H9 (cell line): ENCODE measurements around the gene RBP2. TPM values are rescaled to one million over a fixed set of nuclear protein-coding genes. Genes with fewer than 3 reads are reported as not detected.

Source experiments
- DNase-seq: peaks from one replicate; pipeline ENCODE4 v3.0.0-alpha.2; 2017
- H2AFZ ChIP-seq: one replicate; pipeline ENCODE4 v1.6.1; 2013; ENCODE audit warnings: mild to moderate bottlenecking, low read length, control low read depth, moderate library complexity
- H2AK5ac ChIP-seq: 2 replicates; pipeline ENCODE4 v1.6.1; 2013; ENCODE audit warnings: low read length, control low read depth, mixed read lengths; ENCODE audit not compliant: insufficient read length
- H2BK120ac ChIP-seq: one replicate; pipeline ENCODE4 v1.6.1; 2013; ENCODE audit warnings: low read depth, mild to moderate bottlenecking, low read length, control low read depth, inconsistent platforms; ENCODE audit not compliant: poor library complexity, severe bottlenecking
- H2BK12ac ChIP-seq: 2 replicates; pipeline ENCODE4 v1.6.1; 2013; ENCODE audit warnings: low read length, control low read depth, mixed read lengths, low read depth; ENCODE audit not compliant: insufficient read length
- H2BK15ac ChIP-seq: 2 replicates; pipeline ENCODE4 v1.6.1; 2013; ENCODE audit warnings: low read depth, low read length, control low read depth
- H2BK20ac ChIP-seq: one replicate; pipeline ENCODE4 v1.6.1; 2013; ENCODE audit warnings: low read depth, mild to moderate bottlenecking, low read length, control low read depth, inconsistent platforms; ENCODE audit not compliant: poor library complexity, severe bottlenecking
- H2BK5ac ChIP-seq: 2 replicates; pipeline ENCODE4 v1.6.1; 2013; ENCODE audit warnings: low read length, control low read depth, mixed read lengths; ENCODE audit not compliant: insufficient read length
- H3K14ac ChIP-seq: 2 replicates; pipeline ENCODE4 v1.6.1; 2013; ENCODE audit warnings: low read length, control low read depth; ENCODE audit not compliant: insufficient read depth
- H3K18ac ChIP-seq: 2 replicates; pipeline ENCODE4 v1.6.1; 2013; ENCODE audit warnings: low read depth, mild to moderate bottlenecking, mixed read lengths, low read length, control low read depth; ENCODE audit not compliant: insufficient read length
- H3K23ac ChIP-seq: 2 replicates; pipeline ENCODE4 v1.6.1; 2013; ENCODE audit warnings: low read length, control low read depth, mixed read lengths, low read depth; ENCODE audit not compliant: insufficient read length
- H3K23me2 ChIP-seq: 2 replicates; pipeline ENCODE4 v1.6.1; 2013; ENCODE audit warnings: low read depth, mild to moderate bottlenecking, mixed read lengths, low read length, control low read depth; ENCODE audit not compliant: insufficient read length, poor library complexity, severe bottlenecking
- H3K27ac ChIP-seq: 2 replicates; pipeline ENCODE4 v1.5.1; 2013; ENCODE audit warnings: low read length, control low read depth, mixed read lengths, low read depth; ENCODE audit not compliant: insufficient read length
- H3K27me3 ChIP-seq: 2 replicates; pipeline ENCODE4 v1.6.1; 2013; ENCODE audit warnings: low read length, control low read depth, inconsistent platforms; ENCODE audit not compliant: insufficient read depth
- H3K4ac ChIP-seq: 2 replicates; pipeline ENCODE4 v1.6.1; 2013; ENCODE audit warnings: low read depth, mild to moderate bottlenecking, control low read depth, inconsistent platforms, low read length, moderate library complexity
- H3K4me1 ChIP-seq: 2 replicates; pipeline ENCODE4 v1.6.1; 2013; ENCODE audit warnings: low read length, control low read depth, inconsistent platforms; ENCODE audit not compliant: insufficient read depth
- H3K4me2 ChIP-seq: 2 replicates; pipeline ENCODE4 v1.6.1; 2013; ENCODE audit warnings: low read length, control low read depth, mixed read lengths; ENCODE audit not compliant: insufficient read length, insufficient read depth
- H3K56ac ChIP-seq: 2 replicates; pipeline ENCODE4 v1.6.1; 2013; ENCODE audit warnings: low read depth, mild to moderate bottlenecking, mixed read lengths, low read length, control low read depth; ENCODE audit not compliant: insufficient read length
- H3K79me1 ChIP-seq: 2 replicates; pipeline ENCODE4 v1.6.1; 2013; ENCODE audit warnings: low read depth, mild to moderate bottlenecking, moderate library complexity, low read length, control low read depth, inconsistent platforms; ENCODE audit not compliant: insufficient read depth, poor library complexity, severe bottlenecking
- H3K79me2 ChIP-seq: 2 replicates; pipeline ENCODE4 v1.6.1; 2013; ENCODE audit warnings: low read length, control low read depth, inconsistent platforms; ENCODE audit not compliant: insufficient read depth
- H3K9ac ChIP-seq: 2 replicates; pipeline ENCODE4 v1.6.1; 2013; ENCODE audit warnings: low read length, control low read depth, mixed read lengths; ENCODE audit not compliant: insufficient read length; ENCODE audit errors: extremely low read depth
- H3K9me3 ChIP-seq: one replicate; pipeline ENCODE4 v1.6.1; 2013; ENCODE audit warnings: low read depth, low read length, inconsistent platforms; ENCODE audit not compliant: control insufficient read depth
- H3T11ph ChIP-seq: one replicate; pipeline ENCODE4 v1.6.1; 2013; ENCODE audit warnings: mild to moderate bottlenecking, low read length, control low read depth, inconsistent platforms
- H4K20me1 ChIP-seq: one replicate; pipeline ENCODE4 v1.6.1; 2013; ENCODE audit not compliant: control insufficient read depth, insufficient read length, insufficient read depth
- H4K5ac ChIP-seq: 2 replicates; pipeline ENCODE4 v1.6.1; 2013; ENCODE audit warnings: low read depth, mild to moderate bottlenecking, mixed read lengths, low read length, control low read depth; ENCODE audit not compliant: insufficient read length
- H4K8ac ChIP-seq: replicated peaks from 2 replicates; pipeline ENCODE4 v1.6.1; 2013; ENCODE audit warnings: low read length, control low read depth, mixed read lengths, low read depth; ENCODE audit not compliant: insufficient read length
- H4K91ac ChIP-seq: 2 replicates; pipeline ENCODE4 v1.6.1; 2013; ENCODE audit warnings: low read depth, mild to moderate bottlenecking, moderate library complexity, mixed read lengths, low read length, control low read depth; ENCODE audit not compliant: insufficient read length
- H3K27ac Mint-ChIP-seq, 3 experiments: 2 replicates in 2 of 3; 3 replicates in 1 of 3; pipeline ENCODE4 v1.8.0; 2020 to 2021; ENCODE audit warnings: mixed read lengths in 3 of 3, mild to moderate bottlenecking in 1 of 3, moderate library complexity in 1 of 3
- H3K27me3 Mint-ChIP-seq: 2 replicates; pipeline ENCODE4 v1.8.0; 2021; ENCODE audit warnings: low read depth, mild to moderate bottlenecking, moderate library complexity, mixed read lengths
- H3K36me3 Mint-ChIP-seq, 3 experiments: 2 replicates in 2 of 3; 3 replicates in 1 of 3; pipeline ENCODE4 v1.8.0; 2020 to 2021; ENCODE audit warnings: low read depth in 3 of 3, mixed read lengths in 3 of 3; ENCODE audit not compliant: insufficient read depth in 1 of 3
- H3K4me1 Mint-ChIP-seq, 2 experiments: 2 replicates each; pipeline ENCODE4 v1.8.0; 2020; ENCODE audit warnings: mixed read lengths in 2 of 2
- H3K4me3 Mint-ChIP-seq, 2 experiments: 2 replicates in 1 of 2; 3 replicates in 1 of 2; pipeline ENCODE4 v1.8.0; 2020 to 2021; ENCODE audit warnings: mild to moderate bottlenecking in 2 of 2, mixed read lengths in 2 of 2, moderate library complexity in 1 of 2
- H3K9me3 Mint-ChIP-seq, 2 experiments: 2 replicates in 1 of 2; 3 replicates in 1 of 2; pipeline ENCODE4 v1.8.0; 2020; ENCODE audit warnings: mild to moderate bottlenecking in 2 of 2, mixed read lengths in 2 of 2, moderate library complexity in 1 of 2
- total RNA-seq: library from RNA; stranded (reverse); gene quantifications from 2 replicates; pipeline ENCODE4 v1.2.1, GENCODE V29; 2021
- TF ChIP-seq, protein P1 (sequence below): fragments of 200-600 bp; sonication (generic); conservative IDR thresholded peaks from 3 replicates; pipeline ENCODE4 v1.8.0; 2021; ENCODE audit warnings: antibody characterized with exemption, mild to moderate bottlenecking

RBP2 gene
- total RNA-seq, 1 experiment from 2014 or later: not detected

- Histone ChIP-seq H3K79me1 (no peaks in the 10 kb centered on the region), H4K8ac (no peak overlapping the region), H3K9ac (no peak overlapping the region), H3K9me3 (no peaks in the 10 kb centered on the region), H3K14ac (no peak overlapping the region), H2AFZ (no peak overlapping the region), H4K91ac (no peak overlapping the region), H3K56ac (no peak overlapping the region), H3K4me2 (no peak overlapping the region), H4K5ac (no peak overlapping the region), H2BK120ac (no peak overlapping the region), H4K20me1 (no peaks in the 10 kb centered on the region), H3K4ac (no peak overlapping the region), H3K27me3 (no peaks in the 10 kb centered on the region), H3K23me2 (no peaks in the 10 kb centered on the region), H3T11ph (no peak overlapping the region), H3K18ac (no peak overlapping the region), H3K79me2 (no peaks in the 10 kb centered on the region), H3K27ac (no peak overlapping the region), H2AK5ac (no peak overlapping the region), H2BK15ac (no peak overlapping the region), H2BK12ac (no peak overlapping the region), H3K23ac (no peak overlapping the region), H2BK5ac (no peak overlapping the region), H3K4me1 (peaks cover 13% of the 10 kb centered on the region), H2BK20ac (no peak overlapping the region)
- Mint-ChIP-seq H3K27ac (no peak overlapping the region), H3K36me3 (no peaks in the 10 kb centered on the region), H3K9me3 (no peaks in the 10 kb centered on the region), H3K27me3 (no peaks in the 10 kb centered on the region), H3K4me3 (no peak overlapping the region), H3K4me1 (peaks cover 4 to 6% of the 10 kb centered on the region in 2 experiments; a peak in 2 of 4 replicates)
- no peak for DNase-seq
- TF ChIP-seq, protein P1, sequence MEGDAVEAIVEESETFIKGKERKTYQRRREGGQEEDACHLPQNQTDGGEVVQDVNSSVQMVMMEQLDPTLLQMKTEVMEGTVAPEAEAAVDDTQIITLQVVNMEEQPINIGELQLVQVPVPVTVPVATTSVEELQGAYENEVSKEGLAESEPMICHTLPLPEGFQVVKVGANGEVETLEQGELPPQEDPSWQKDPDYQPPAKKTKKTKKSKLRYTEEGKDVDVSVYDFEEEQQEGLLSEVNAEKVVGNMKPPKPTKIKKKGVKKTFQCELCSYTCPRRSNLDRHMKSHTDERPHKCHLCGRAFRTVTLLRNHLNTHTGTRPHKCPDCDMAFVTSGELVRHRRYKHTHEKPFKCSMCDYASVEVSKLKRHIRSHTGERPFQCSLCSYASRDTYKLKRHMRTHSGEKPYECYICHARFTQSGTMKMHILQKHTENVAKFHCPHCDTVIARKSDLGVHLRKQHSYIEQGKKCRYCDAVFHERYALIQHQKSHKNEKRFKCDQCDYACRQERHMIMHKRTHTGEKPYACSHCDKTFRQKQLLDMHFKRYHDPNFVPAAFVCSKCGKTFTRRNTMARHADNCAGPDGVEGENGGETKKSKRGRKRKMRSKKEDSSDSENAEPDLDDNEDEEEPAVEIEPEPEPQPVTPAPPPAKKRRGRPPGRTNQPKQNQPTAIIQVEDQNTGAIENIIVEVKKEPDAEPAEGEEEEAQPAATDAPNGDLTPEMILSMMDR: no peak
Observed at GRCh38 chr3:139450159-139450558, 26.2 kb downstream of the RBP2 start.
